Esophagus mucosa (tissue), 1 donor: ENCODE data around the gene HOXD13. TPM values are rescaled to one million over a fixed set of nuclear protein-coding genes. Genes with fewer than 3 reads are reported as not detected.

ENCODE experiments used
- ATAC-seq: fragments of 200-7000 bp; cut with Tn5 transposase; one replicate; pipeline ENCODE4 v1.9.1; 2020
- total RNA-seq: library from RNA; stranded (reverse); gene quantifications from one replicate; pipeline ENCODE4 v1.2.4, GENCODE V29; 2023
- donor health status: DM: yes; HTN: yes; CAD: no.

The HOXD13 gene
- total RNA-seq, 1 donor from 2014 or later, result not detected

GRCh38 chr2:176106581-176107539, 14.3 kb downstream of the HOXD13 start, which contains the start of gene HOXD11:
TSS of gene HOXD11 (plus strand) at chr2:176107280. CDS start at chr2:176107356, 76 bp downstream.
- ATAC-seq, result peak; percentile 69

GRCh38 chr2:176107731-176108181, 15.2 kb downstream of the HOXD13 start:
- no peak for ATAC-seq

GRCh38 chr2:176109192-176109901, 16.8 kb downstream of the HOXD13 start:
- no peak for ATAC-seq

- ATAC-seq, result no peak
These were observed 17.4 kb downstream of the HOXD13 start for GRCh38 chr2:176109946-176110345.

- ATAC-seq, result no peak
These were observed 18.1 kb downstream of the HOXD13 start for GRCh38 chr2:176110415-176111308.

GRCh38 chr2:176111309-176111663, 18.8 kb downstream of the HOXD13 start:
- ATAC-seq, result no peak

- ATAC-seq, result no peak
These were observed 19.4 kb downstream of the HOXD13 start for GRCh38 chr2:176111846-176112374.

- no peak for ATAC-seq
These were observed 20.1 kb downstream of the HOXD13 start for GRCh38 chr2:176112375-176113302.

GRCh38 chr2:176114120-176114929, 21.8 kb downstream of the HOXD13 start:
- ATAC-seq, result no peak

GRCh38 chr2:176114930-176115625, 22.6 kb downstream of the HOXD13 start:
- ATAC-seq, result no peak

- ATAC-seq, result peak; percentile 67
These were observed 23.6 kb downstream of the HOXD13 start, which contains the start of gene HOXD10 for GRCh38 chr2:176115883-176116813. TSS of gene HOXD10 (plus strand) at chr2:176116778. CDS start at chr2:176116834, 56 bp downstream.

GRCh38 chr2:176117162-176117822, 24.8 kb downstream of the HOXD13 start:
- ATAC-seq, result no peak

- ATAC-seq, result no peak
These were observed 25.4 kb downstream of the HOXD13 start for GRCh38 chr2:176117823-176118371.

- no peak for ATAC-seq
These were observed 26.2 kb downstream of the HOXD13 start for GRCh38 chr2:176118601-176119339.

- ATAC-seq, result no peak
These were observed 28.1 kb downstream of the HOXD13 start for GRCh38 chr2:176120364-176121189.
